ENCODE results near the gene FBXO8.
A peak's percentile ranks its signal among the peaks of the same experiment; 100 is the strongest.

Gene FBXO8

DNA sequence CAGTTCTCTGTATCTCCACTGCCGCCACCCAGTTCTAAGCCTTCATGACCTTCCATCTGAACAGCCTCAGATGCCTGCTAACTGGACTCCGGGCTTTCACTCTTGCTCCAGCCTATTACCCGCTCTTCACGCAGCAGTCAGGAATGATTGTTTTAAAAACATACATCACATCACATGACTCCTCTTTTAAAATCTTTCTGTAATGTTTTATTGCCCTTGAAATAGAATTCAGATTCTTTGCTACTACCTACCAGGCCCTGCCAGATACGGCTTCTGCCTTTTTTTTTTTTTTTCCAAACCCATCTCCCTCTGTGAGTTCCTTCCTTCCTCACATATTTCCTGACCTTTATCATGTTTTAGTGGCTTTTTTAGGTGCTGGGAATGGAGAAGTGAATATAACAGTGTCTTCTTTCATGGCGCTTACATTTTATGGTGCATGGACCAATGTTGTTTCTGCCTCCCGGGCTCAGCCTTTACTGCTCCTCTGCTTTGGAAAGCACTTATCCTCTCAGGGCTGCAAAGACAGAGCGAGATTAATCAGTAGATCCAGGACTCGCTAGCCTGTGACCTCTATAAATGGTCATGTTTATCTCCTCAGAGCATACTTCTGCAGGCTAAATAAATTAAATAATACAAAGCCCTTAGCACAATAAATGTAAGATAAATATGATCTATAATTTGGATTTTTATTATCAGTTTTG lies 58.0 kb downstream of the FBXO8 start:
- DNase-seq (ENCODE audit: low spot score in 2 of 2) (no peak), ATAC-seq (replicated peaks; ENCODE audit: extremely low read depth, poor library complexity, severe bottlenecking) (no peak)
- no peaks in the 10 kb centered on the region for H3K9me3 Mint-ChIP-seq
- no peak overlapping the region for H3K4me3 Mint-ChIP-seq
- no peaks in the 10 kb centered on the region for H3K36me3 Mint-ChIP-seq (ENCODE audit: insufficient read depth)
- peaks cover 30% of the 10 kb centered on the region for H3K27me3 Mint-ChIP-seq
- H3K27ac Mint-ChIP-seq (ENCODE audit: low read depth): no peak overlapping the region
- no peaks in the 10 kb centered on the region for H3K4me1 Mint-ChIP-seq

DNA sequence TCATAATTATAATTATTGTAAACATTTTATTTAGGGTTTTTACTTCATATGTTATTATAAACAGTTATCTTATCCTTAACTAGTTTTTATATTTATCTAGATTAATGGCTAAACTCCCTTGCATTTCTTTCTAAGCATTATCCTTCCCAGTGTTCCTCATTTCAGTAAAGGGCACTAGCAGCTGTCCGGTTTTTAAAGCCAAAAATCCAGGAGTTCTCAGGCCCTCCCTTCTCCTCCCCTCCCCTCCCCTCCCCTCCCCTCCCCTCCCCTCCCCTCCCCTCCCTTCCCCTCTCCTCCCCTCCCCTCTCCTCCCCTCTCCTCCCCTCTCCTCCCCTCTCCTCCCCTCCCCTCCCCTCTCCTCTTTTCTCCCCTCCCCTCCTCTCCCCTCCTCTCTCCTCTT lies 58.9 kb downstream of the FBXO8 start:
- Mint-ChIP-seq H3K36me3 (ENCODE audit: insufficient read depth) (no peaks in the 10 kb centered on the region), H3K27ac (ENCODE audit: low read depth) (no peak overlapping the region), H3K9me3 (no peaks in the 10 kb centered on the region), H3K27me3 (peaks cover 40% of the 10 kb centered on the region), H3K4me1 (no peaks in the 10 kb centered on the region), H3K4me3 (no peak overlapping the region)
- DNase-seq (ENCODE audit: low spot score in 2 of 2) (no peak), ATAC-seq (replicated peaks; ENCODE audit: extremely low read depth, poor library complexity, severe bottlenecking) (no peak)

DNA sequence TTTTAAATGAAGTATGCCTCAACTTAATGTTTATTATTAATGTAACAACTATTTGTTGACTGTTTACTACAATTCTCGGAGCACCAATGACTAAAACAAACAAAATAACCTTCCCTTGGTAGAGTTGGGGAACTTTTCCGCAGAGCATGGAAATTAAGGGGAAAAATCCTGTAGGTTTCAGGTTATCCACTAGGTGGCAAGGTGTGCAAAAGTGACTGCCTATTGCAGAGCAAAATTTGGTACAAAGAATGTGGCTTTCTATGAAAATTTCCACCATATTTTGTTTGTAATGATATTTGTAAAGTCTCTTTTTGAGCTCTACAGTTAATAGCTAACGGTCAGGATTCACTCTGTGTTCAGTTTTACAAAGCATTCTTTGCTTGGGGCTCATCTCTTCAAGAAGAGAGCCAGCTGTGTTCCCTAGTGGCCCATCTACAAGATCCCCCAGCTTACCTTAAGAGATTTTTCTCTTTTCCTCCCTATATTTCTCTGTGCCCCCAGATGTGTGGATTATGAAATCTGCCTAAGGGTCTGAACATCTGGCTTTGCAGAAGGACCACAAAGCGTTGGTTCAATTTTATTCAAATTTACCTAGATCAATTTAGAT lies 61.1 kb downstream of the FBXO8 start:
- H3K4me3 Mint-ChIP-seq: no peak overlapping the region
- ATAC-seq (replicated peaks; ENCODE audit: extremely low read depth, poor library complexity, severe bottlenecking) (peak; percentile 32), DNase-seq (ENCODE audit: low spot score in 2 of 2) (no peak)
- H3K4me1 Mint-ChIP-seq: peaks cover 6% of the 10 kb centered on the region
- no peaks in the 10 kb centered on the region for H3K9me3 Mint-ChIP-seq
- no peaks in the 10 kb centered on the region for H3K36me3 Mint-ChIP-seq (ENCODE audit: insufficient read depth)
- no peak overlapping the region for H3K27ac Mint-ChIP-seq (ENCODE audit: low read depth)
- peaks cover 62% of the 10 kb centered on the region for H3K27me3 Mint-ChIP-seq

DNA sequence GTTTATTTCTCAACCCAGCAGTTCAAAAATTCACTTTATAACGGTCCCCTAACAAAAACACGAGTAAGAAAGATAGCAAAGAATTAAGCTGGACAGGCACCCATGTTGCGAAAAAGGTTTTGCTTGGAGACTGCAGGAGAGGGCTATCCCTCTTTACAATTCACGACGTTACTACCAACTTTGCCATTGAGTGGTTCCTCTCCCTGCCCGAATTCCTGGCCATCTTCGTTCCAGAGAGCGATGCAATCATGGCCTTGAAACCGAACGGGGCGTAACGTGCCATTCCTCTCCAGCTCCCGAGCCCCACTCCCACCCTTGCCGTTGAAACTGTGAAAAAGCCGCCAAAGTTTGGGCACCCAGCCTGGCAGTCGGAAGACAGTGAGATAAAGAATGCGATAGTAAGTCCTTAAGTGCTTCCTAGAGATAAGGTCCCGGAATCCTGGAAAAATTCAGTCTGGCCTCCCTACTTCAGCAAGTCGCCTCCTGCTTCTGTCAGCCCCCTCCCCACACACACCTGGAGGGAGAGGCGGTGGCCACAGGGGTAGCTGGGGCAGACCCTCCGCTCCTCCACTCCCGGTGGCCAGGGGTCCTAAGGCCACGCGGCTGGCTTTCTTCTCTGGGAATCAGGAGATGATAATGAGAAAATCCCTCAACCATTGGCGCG lies 65.2 kb downstream of the FBXO8 start:
- no peaks in the 10 kb centered on the region for H3K9me3 Mint-ChIP-seq
- peak overlapping the region; percentile 11 for H3K4me3 Mint-ChIP-seq
- DNase-seq (ENCODE audit: low spot score in 2 of 2) (no peak), ATAC-seq (replicated peaks; ENCODE audit: extremely low read depth, poor library complexity, severe bottlenecking) (no peak)
- H3K27ac Mint-ChIP-seq (ENCODE audit: low read depth): no peak overlapping the region
- peaks cover 6% of the 10 kb centered on the region for H3K36me3 Mint-ChIP-seq (ENCODE audit: insufficient read depth)
- H3K4me1 Mint-ChIP-seq: peaks cover 33% of the 10 kb centered on the region
- peaks cover 86% of the 10 kb centered on the region for H3K27me3 Mint-ChIP-seq

DNA sequence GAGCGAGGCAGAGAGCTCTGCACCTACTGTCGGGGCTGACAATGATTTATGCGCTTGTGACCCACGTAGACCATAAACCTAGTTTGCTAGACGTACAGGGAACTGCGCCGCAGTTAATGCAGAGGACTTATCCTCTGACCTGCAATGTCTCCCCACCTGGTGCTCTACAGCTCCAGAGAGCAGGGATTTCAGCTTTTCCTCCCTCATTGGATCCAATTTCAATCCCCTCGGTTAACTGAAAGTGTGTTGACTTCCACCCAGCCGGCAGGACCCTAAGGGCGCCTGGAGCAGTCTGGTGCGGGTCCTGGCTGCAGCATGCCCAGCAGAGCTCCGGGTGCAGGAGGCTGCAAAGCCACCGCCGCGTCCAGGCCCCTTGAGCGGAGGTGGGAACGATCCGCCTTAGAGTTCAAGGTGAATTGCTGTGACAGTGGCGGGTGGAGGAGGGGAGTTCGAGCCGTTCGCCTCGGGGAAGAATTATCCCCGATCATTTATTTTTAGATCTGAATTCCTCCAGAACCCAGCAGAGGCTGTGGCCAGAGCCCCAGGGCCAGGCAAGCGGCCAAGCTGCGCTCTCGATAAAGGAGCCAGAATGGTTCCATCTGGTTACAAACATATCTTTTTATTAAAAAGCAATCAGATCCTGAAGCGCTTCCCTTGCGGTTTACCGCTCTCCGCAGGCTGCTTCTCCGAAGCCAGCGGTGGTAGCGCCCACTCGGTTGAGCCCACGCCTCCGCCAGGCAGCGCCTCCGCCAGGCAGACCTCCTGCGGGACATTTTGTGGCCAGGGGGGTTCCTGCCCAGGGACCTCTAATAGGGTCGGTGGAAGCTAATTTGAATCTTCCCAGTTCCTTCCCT lies 66.0 kb downstream of the FBXO8 start:
- ATAC-seq (replicated peaks; ENCODE audit: extremely low read depth, poor library complexity, severe bottlenecking): no peak
- H3K4me1 Mint-ChIP-seq: peaks cover 33% of the 10 kb centered on the region

DNA sequence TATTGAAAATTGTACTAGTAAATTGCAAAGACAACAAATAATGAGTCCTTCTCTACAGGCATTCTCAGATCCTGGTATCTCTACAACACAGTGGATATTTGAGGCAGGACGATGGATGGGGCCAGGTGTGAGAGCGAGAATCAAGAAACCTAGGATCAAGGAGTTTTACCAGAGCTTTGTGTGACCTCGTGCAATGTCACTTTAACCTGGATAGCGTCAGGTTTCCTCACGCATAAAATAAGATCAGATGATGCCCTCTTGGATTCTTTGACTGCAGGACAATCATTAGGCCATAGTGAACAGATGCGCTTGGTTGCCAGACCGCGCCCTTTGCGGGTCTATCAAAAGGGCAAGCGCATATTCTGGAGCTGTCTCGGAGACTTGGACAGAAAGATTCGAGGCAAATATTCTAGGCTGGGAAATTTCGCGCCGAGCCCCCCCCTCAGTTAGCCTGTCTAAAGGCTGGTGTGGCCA lies 66.6 kb downstream of the FBXO8 start:
- H3K4me3 Mint-ChIP-seq: peak overlapping the region; percentile 37
- no peaks in the 10 kb centered on the region for H3K9me3 Mint-ChIP-seq
- peaks cover 93% of the 10 kb centered on the region for H3K27me3 Mint-ChIP-seq
- ATAC-seq (replicated peaks; ENCODE audit: extremely low read depth, poor library complexity, severe bottlenecking) (no peak), DNase-seq (ENCODE audit: low spot score in 2 of 2) (no peak)
- peaks cover 39% of the 10 kb centered on the region for H3K4me1 Mint-ChIP-seq
- H3K36me3 Mint-ChIP-seq (ENCODE audit: insufficient read depth): peaks cover 7% of the 10 kb centered on the region
- H3K27ac Mint-ChIP-seq (ENCODE audit: low read depth): no peak overlapping the region

More for the DNA sequence above, 66.0 kb downstream of the FBXO8 start:
- no peaks in the 10 kb centered on the region for H3K9me3 Mint-ChIP-seq
- H3K27me3 Mint-ChIP-seq: peaks cover 93% of the 10 kb centered on the region
- H3K4me3 Mint-ChIP-seq: peak overlapping the region; percentile 11
- DNase-seq (ENCODE audit: low spot score in 2 of 2): no peak
- H3K27ac Mint-ChIP-seq (ENCODE audit: low read depth): no peak overlapping the region
- peaks cover 6% of the 10 kb centered on the region for H3K36me3 Mint-ChIP-seq (ENCODE audit: insufficient read depth)

DNA sequence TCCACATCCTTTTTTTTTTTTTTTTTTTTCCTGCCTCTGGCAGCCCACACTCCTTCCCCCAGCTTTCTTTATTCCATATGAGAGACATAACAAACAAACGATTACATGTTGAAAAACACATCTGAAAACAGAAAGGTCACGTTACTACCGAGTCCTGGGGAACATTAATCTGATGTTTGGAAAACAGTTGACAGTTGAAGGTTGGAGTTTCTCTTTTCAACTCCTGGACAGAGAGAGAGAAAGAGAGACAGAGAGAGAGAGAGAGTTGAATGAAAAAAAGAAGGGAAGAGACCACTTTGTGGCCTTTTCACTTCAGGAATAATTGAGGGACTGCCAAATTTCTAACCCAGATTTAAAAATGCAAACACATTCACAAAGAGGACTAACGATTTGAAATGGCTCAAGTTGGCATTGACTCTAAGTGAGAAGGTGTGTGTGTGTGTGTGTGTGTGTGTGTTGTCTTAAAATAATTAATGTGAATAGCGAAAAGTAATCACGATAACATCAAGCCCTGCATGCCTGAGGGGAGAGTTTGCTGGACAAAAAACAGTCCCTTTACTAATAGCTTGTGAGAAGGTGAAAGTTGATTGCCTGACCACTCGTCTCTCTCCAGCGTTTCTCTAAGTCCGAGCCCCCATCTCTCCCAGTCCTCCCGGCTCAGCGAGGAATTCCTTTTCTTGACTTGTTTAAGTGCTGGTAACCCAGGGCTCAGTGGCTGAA lies 67.3 kb downstream of the FBXO8 start:
- Mint-ChIP-seq H3K4me1 (peaks cover 44% of the 10 kb centered on the region), H3K9me3 (no peaks in the 10 kb centered on the region), H3K4me3 (peak overlapping the region; percentile 37), H3K27me3 (peaks cover 96% of the 10 kb centered on the region), H3K36me3 (ENCODE audit: insufficient read depth) (peaks cover 8% of the 10 kb centered on the region), H3K27ac (ENCODE audit: low read depth) (no peak overlapping the region)
- peak; percentile 13 for ATAC-seq (replicated peaks; ENCODE audit: extremely low read depth, poor library complexity, severe bottlenecking)
- no peak for DNase-seq (ENCODE audit: low spot score in 2 of 2)

DNA sequence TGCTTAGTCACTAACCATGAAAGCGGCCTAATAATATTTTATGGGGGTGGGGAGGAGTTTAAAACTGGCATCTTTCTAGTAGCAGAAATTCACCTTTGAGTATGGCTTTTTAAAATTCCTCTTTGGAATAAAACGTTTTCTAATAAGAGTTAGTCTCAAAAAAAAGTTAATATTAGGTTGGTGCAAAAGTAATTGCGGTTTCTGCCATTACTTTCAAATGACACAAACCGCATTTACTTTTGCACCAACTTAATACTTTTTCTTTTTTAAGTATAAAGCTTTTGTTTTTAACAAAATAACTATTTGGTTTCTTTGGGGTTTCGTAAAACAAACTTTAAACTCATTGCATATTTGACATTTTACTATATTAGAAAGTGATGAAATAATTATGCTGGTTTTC lies 68.4 kb downstream of the FBXO8 start:
- H3K4me3 Mint-ChIP-seq: no peak overlapping the region
- no peak overlapping the region for H3K27ac Mint-ChIP-seq (ENCODE audit: low read depth)
- H3K27me3 Mint-ChIP-seq: peaks cover 100% of the 10 kb centered on the region
- no peaks in the 10 kb centered on the region for H3K9me3 Mint-ChIP-seq
- ATAC-seq (replicated peaks; ENCODE audit: extremely low read depth, poor library complexity, severe bottlenecking) (no peak), DNase-seq (ENCODE audit: low spot score in 2 of 2) (no peak)
- H3K4me1 Mint-ChIP-seq: peaks cover 44% of the 10 kb centered on the region
- peaks cover 11% of the 10 kb centered on the region for H3K36me3 Mint-ChIP-seq (ENCODE audit: insufficient read depth)

DNA sequence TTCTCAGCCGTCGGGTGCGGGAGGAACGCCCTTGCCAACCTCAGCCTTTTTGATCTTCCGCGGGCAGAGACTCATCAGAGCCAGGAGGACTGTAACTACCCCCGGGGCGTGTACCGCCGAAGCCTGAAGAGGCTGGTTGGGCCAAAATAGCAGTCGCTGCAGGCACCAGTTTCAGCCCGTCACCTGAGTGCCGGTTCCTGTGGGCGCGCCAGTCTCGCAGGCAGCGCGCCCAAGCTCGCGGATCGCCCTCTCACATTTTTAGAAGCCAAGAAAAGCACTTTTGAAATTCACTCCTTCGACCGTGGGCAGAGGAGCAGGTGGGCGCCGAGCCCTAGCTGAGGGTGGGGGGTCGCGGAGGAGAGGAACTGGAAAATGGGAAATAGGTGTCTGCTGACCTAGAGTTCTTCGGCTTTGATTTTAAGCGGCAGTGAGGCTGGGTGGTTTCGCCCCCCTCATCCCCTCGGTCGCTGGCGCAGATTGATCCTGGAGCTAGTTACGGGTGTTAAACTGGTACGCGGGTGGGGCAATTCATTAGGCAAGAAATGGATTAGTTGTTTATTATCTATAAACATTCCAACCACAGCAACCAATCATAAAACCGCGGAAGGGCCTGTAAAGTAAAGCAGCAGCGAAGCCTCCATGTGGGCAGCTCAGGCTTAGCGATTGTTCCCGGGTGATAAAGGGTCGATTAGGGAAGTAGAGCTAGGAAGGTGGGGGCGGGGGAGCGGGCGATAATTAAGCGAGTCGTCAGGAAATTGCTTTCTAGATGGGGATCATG lies 69.2 kb downstream of the FBXO8 start:
- H3K4me1 Mint-ChIP-seq: peaks cover 44% of the 10 kb centered on the region
- no peak for DNase-seq (ENCODE audit: low spot score in 2 of 2)
- no peak for ATAC-seq (replicated peaks; ENCODE audit: extremely low read depth, poor library complexity, severe bottlenecking)
- peaks cover 100% of the 10 kb centered on the region for H3K27me3 Mint-ChIP-seq
- H3K27ac Mint-ChIP-seq (ENCODE audit: low read depth): no peak overlapping the region
- peaks cover 11% of the 10 kb centered on the region for H3K36me3 Mint-ChIP-seq (ENCODE audit: insufficient read depth)
- H3K4me3 Mint-ChIP-seq: peak overlapping the region; percentile 29
- no peaks in the 10 kb centered on the region for H3K9me3 Mint-ChIP-seq

DNA sequence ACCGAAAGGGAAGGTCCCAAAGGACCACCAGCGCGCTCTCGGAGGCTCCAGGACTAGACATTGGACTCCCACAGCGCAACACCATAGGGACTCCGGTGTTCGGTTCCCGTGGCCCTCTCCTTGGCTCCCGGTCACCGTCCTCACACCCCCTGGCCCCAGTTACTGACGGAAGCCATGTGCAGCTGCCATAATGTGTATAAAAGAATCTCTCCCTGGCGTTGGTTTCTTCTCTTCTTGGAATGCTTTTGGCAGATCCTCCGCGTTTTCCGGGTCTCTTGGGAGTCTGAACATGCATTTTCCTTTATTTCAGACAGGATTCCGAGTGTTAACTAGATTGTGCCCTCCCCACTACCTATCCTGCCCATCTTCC lies 69.8 kb downstream of the FBXO8 start:
- Mint-ChIP-seq H3K27ac (ENCODE audit: low read depth) (no peak overlapping the region), H3K4me3 (peak overlapping the region; percentile 29), H3K27me3 (peaks cover 100% of the 10 kb centered on the region), H3K9me3 (no peaks in the 10 kb centered on the region), H3K36me3 (ENCODE audit: insufficient read depth) (peaks cover 11% of the 10 kb centered on the region), H3K4me1 (peaks cover 44% of the 10 kb centered on the region)
- ATAC-seq (replicated peaks; ENCODE audit: extremely low read depth, poor library complexity, severe bottlenecking) (no peak), DNase-seq (ENCODE audit: low spot score in 2 of 2) (no peak)

DNA sequence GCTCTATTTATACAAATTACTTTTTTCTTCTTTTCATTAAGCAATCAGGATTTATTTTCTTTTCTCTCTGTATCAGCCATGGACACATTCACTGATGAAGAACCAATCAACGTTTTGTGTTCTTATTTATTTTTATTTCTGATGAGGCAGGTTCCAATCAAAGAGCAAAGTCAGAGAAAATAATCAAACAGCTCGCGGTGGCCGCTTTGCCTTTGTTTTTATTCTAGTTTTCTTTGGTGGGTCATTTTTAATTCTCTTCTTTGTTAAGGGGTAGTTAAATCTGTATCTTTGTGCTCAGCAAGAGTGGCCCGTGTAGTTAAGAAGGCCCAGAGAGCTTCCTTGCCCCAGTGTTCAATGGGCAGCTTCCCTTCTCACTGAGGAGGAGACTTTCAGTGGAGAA lies 71.4 kb downstream of the FBXO8 start:
- H3K36me3 Mint-ChIP-seq (ENCODE audit: insufficient read depth): peaks cover 11% of the 10 kb centered on the region
- peaks cover 38% of the 10 kb centered on the region for H3K4me1 Mint-ChIP-seq
- H3K27ac Mint-ChIP-seq (ENCODE audit: low read depth): no peak overlapping the region
- peak overlapping the region; percentile 29 for H3K4me3 Mint-ChIP-seq
- H3K9me3 Mint-ChIP-seq: no peaks in the 10 kb centered on the region
- peaks cover 86% of the 10 kb centered on the region for H3K27me3 Mint-ChIP-seq
- DNase-seq (ENCODE audit: low spot score in 2 of 2): no peak
- ATAC-seq (replicated peaks; ENCODE audit: extremely low read depth, poor library complexity, severe bottlenecking): no peak

All from central memory CD8-positive, alpha-beta T cell (primary cell).